H1 (cell line): Measurements from ENCODE around the gene TTI1. TPM values are rescaled to one million over a fixed set of nuclear protein-coding genes. Genes with fewer than 3 reads are reported as not detected.

Experiments used
- CTCF ChIA-PET: fragments of 300-600 bp; sonication (Branson Sonifier 250); formaldehyde crosslinking; loops from one replicate; lab custom pipeline; 2021; ENCODE audit not compliant: partially characterized antibody; lab: Charles Lee
- POLR2A ChIA-PET: fragments of 300-600 bp; sonication (Branson Sonifier 250); formaldehyde crosslinking; loops from one replicate; lab custom pipeline; 2021; ENCODE audit warnings: inconsistent platforms; ENCODE audit not compliant: partially characterized antibody; lab: Charles Lee
- DNase-seq, 2 experiments: peaks; one replicate each; pipeline versions ENCODE4 v3.0.0 to v3.0.0-alpha.2; 2010 to 2022; ENCODE audit warnings: low spot score in 2 of 2, low read depth in 1 of 2, mixed read lengths in 1 of 2
- FAIRE-seq: peaks from 2 replicates; lab custom pipeline; 2011; peaks lifted over from hg19 to GRCh38; lab: Jason Lieb, UNC
- H2AFZ ChIP-seq: 2 replicates; pipeline ENCODE4 v1.8.1; 2012; ENCODE audit warnings: low read length, inconsistent platforms
- H2AK5ac ChIP-seq: 2 replicates; pipeline ENCODE4 v1.6.1; 2013; ENCODE audit warnings: low read depth, low read length
- H2BK120ac ChIP-seq: replicated peaks from 2 replicates; pipeline ENCODE3; 2013; ENCODE audit warnings: low read depth, low read length, inconsistent platforms
- H2BK12ac ChIP-seq: 2 replicates; pipeline ENCODE4 v1.6.1; 2013; ENCODE audit warnings: low read depth, low read length
- H2BK15ac ChIP-seq: 2 replicates; pipeline ENCODE4 v1.6.1; 2013; ENCODE audit warnings: low read length
- H2BK20ac ChIP-seq: 2 replicates; pipeline ENCODE4 v1.6.1; 2013; ENCODE audit warnings: low read length
- H2BK5ac ChIP-seq: 2 replicates; pipeline ENCODE4 v1.6.1; 2013; ENCODE audit warnings: low read depth, low read length
- H3K14ac ChIP-seq: 2 replicates; pipeline ENCODE4 v1.6.1; 2013; ENCODE audit warnings: inconsistent platforms; ENCODE audit not compliant: insufficient read length
- H3K18ac ChIP-seq: 2 replicates; pipeline ENCODE4 v1.6.1; 2013; ENCODE audit warnings: low read length; ENCODE audit errors: extremely low read depth
- H3K23ac ChIP-seq: 2 replicates; pipeline ENCODE4 v1.6.1; 2013; ENCODE audit warnings: inconsistent platforms; ENCODE audit not compliant: insufficient read length
- H3K23me2 ChIP-seq: 2 replicates; pipeline ENCODE4 v1.6.1; 2013; ENCODE audit warnings: low read depth, low read length
- H3K27ac ChIP-seq: 2 replicates; pipeline ENCODE4 v1.6.1; 2011; ENCODE audit warnings: low read depth, low read length, inconsistent platforms
- H3K27me3 ChIP-seq, 4 experiments: replicated peaks in 1 of 4; 1 replicate in 1 of 4; 2 replicates in 3 of 4; pipeline versions ENCODE4 v1.6.1 to v1.8.1; 2011 to 2013; ENCODE audit warnings: low read length in 3 of 4, mild to moderate bottlenecking in 3 of 4, inconsistent platforms in 2 of 4, mixed read lengths in 2 of 4, moderate library complexity in 1 of 4; ENCODE audit not compliant: control insufficient read depth in 3 of 4, insufficient read depth in 3 of 4; ENCODE audit errors: extremely low read depth in 1 of 4
- H3K36me3 ChIP-seq, 4 experiments: 2 replicates each; pipeline versions ENCODE4 v1.6.1 to v1.8.1; 2011 to 2013; ENCODE audit warnings: mild to moderate bottlenecking in 4 of 4, low read length in 3 of 4, moderate library complexity in 2 of 4, control low read depth in 1 of 4, inconsistent platforms in 1 of 4; ENCODE audit not compliant: insufficient read depth in 4 of 4, control insufficient read depth in 2 of 4
- H3K4ac ChIP-seq: replicated peaks from 2 replicates; pipeline ENCODE3; 2013; ENCODE audit warnings: low read length, low read depth, mixed read lengths, inconsistent platforms; ENCODE audit not compliant: insufficient read length
- H3K4me1 ChIP-seq, 4 experiments: replicated peaks in 1 of 4; 1 replicate in 1 of 4; 2 replicates in 3 of 4; pipeline versions ENCODE4 v1.6.1 to v1.8.1; 2011 to 2013; ENCODE audit warnings: low read length in 3 of 4, inconsistent platforms in 2 of 4, mixed read lengths in 1 of 4; ENCODE audit not compliant: insufficient read depth in 4 of 4, control insufficient read depth in 3 of 4
- H3K4me2 ChIP-seq, 2 experiments: 2 replicates each; pipeline versions ENCODE4 v1.6.1 to v1.8.1; 2011 to 2013; ENCODE audit warnings: low read depth in 2 of 2, low read length in 2 of 2, control low read depth in 1 of 2, inconsistent platforms in 1 of 2, mild to moderate bottlenecking in 1 of 2; ENCODE audit not compliant: insufficient read depth in 1 of 2
- H3K4me3 ChIP-seq, 4 experiments: fragments of 200-600, 300-600 bp in 1 of 4; sonication (generic), shearing (Covaris generic), sonication (Bioruptor Twin) in 1 of 4; 2 replicates each; pipeline versions ENCODE4 v1.5.1 to v1.8.1; 2011 to 2016; ENCODE audit warnings: low read length in 4 of 4, low read depth in 3 of 4, control low read depth in 2 of 4, inconsistent platforms in 2 of 4, mild to moderate bottlenecking in 2 of 4, mixed read lengths in 1 of 4, moderate library complexity in 1 of 4; ENCODE audit not compliant: insufficient read depth in 2 of 4; ENCODE audit errors: extremely low read depth in 1 of 4
- H3K56ac ChIP-seq: replicated peaks from 2 replicates; pipeline ENCODE3; 2013; ENCODE audit warnings: low read depth, mild to moderate bottlenecking, mixed read lengths, low read length, inconsistent platforms; ENCODE audit not compliant: insufficient read length
- H3K79me1 ChIP-seq: 2 replicates; pipeline ENCODE4 v1.6.1; 2013; ENCODE audit warnings: low read depth, low read length, control low read depth
- H3K79me2 ChIP-seq, 2 experiments: 2 replicates each; pipeline versions ENCODE4 v1.6.1 to v1.8.1; 2012 to 2013; ENCODE audit warnings: low read length in 2 of 2, mild to moderate bottlenecking in 2 of 2, inconsistent platforms in 1 of 2; ENCODE audit not compliant: insufficient read depth in 2 of 2, control insufficient read depth in 1 of 2
- H3K9ac ChIP-seq, 4 experiments: replicated peaks in 1 of 4; 1 replicate in 1 of 4; 2 replicates in 3 of 4; pipeline versions ENCODE4 v1.6.1 to v1.8.1; 2011 to 2013; ENCODE audit warnings: low read depth in 3 of 4, low read length in 3 of 4, control low read depth in 2 of 4, mild to moderate bottlenecking in 2 of 4, moderate library complexity in 2 of 4, inconsistent platforms in 1 of 4; ENCODE audit errors: extremely low read depth in 1 of 4
- H3K9me3 ChIP-seq, 2 experiments: 2 replicates each; pipeline versions ENCODE4 v1.6.1 to v1.8.1; 2012 to 2013; ENCODE audit warnings: mild to moderate bottlenecking in 2 of 2, moderate library complexity in 2 of 2, control low read depth in 1 of 2, inconsistent platforms in 1 of 2, low read depth in 1 of 2, low read length in 1 of 2, mixed read lengths in 1 of 2; ENCODE audit not compliant: insufficient read depth in 2 of 2
- H4K20me1 ChIP-seq, 2 experiments: replicated peaks in 1 of 2; 2 replicates each; pipeline versions ENCODE3 to v1.8.1; 2011 to 2013; ENCODE audit warnings: inconsistent platforms in 2 of 2, low read length in 2 of 2, mild to moderate bottlenecking in 1 of 2; ENCODE audit not compliant: insufficient read depth in 2 of 2, control insufficient read depth in 1 of 2
- H4K5ac ChIP-seq: 2 replicates; pipeline ENCODE4 v1.6.1; 2013; ENCODE audit warnings: low read length, low read depth, mixed read lengths, inconsistent platforms; ENCODE audit not compliant: insufficient read length
- H4K8ac ChIP-seq: 2 replicates; pipeline ENCODE4 v1.8.0; 2013; ENCODE audit warnings: mild to moderate bottlenecking, moderate library complexity, low read length, inconsistent platforms; ENCODE audit not compliant: insufficient read depth; ENCODE audit errors: extremely low read depth
- H4K91ac ChIP-seq: replicated peaks from 2 replicates; pipeline ENCODE3; 2013; ENCODE audit warnings: low read length, mixed read lengths, inconsistent platforms; ENCODE audit not compliant: insufficient read length
- BRCA1 ChIP-seq: IDR thresholded peaks from 2 replicates; pipeline ENCODE4 v1.6.1; 2012; ENCODE audit warnings: low read depth, low read length, improper control_type of control experiment
- CBX5 ChIP-seq: fragments of 300-800, 300-1000 bp; sonication (generic); IDR thresholded peaks from 2 replicates; pipeline ENCODE4 v1.7.1; 2016; ENCODE audit warnings: antibody characterized with exemption, low read length, low read depth
- CEBPB ChIP-seq: IDR thresholded peaks from 2 replicates; pipeline ENCODE4 v1.6.1; 2012; ENCODE audit warnings: low read depth, low read length
- CHD1 ChIP-seq: IDR thresholded peaks from 2 replicates; pipeline ENCODE4 v1.6.1; 2012; ENCODE audit warnings: low read depth, low read length, improper control_type of control experiment
- CHD2 ChIP-seq: IDR thresholded peaks from 2 replicates; pipeline ENCODE4 v1.6.1; 2012; ENCODE audit warnings: low read length, improper control_type of control experiment
- GTF2F1 ChIP-seq: IDR thresholded peaks from 2 replicates; pipeline ENCODE4 v1.6.1; 2012; ENCODE audit warnings: low read depth, low read length, improper control_type of control experiment, borderline replicate concordance
- HDAC2 ChIP-seq, 2 experiments: fragments of 300-600 bp in 1 of 2; sonication (generic) in 1 of 2; IDR thresholded peaks; 2 replicates each; pipeline ENCODE4 v1.6.1; 2011 to 2012; ENCODE audit warnings: low read depth in 2 of 2, low read length in 2 of 2, mild to moderate bottlenecking in 2 of 2, moderate library complexity in 2 of 2, borderline replicate concordance in 1 of 2, inconsistent platforms in 1 of 2
- JUN ChIP-seq: IDR thresholded peaks from 2 replicates; pipeline ENCODE4 v1.6.1; 2011; ENCODE audit warnings: low read depth, mild to moderate bottlenecking, improper control_type of control experiment, low read length
- KDM5A ChIP-seq: fragments of 200-600 bp; IDR thresholded peaks from 2 replicates; pipeline ENCODE4 v1.7.1; 2012; ENCODE audit warnings: mild to moderate bottlenecking, low read length, inconsistent platforms, mixed read lengths
- POU5F1 ChIP-seq: IDR thresholded peaks from 2 replicates; pipeline ENCODE4 v1.6.1; 2011; ENCODE audit warnings: low read depth, mild to moderate bottlenecking, low read length, moderate library complexity
- SIX5 ChIP-seq: IDR thresholded peaks from 2 replicates; pipeline ENCODE4 v1.6.1; 2011; ENCODE audit warnings: mild to moderate bottlenecking, low read depth, low read length
- SP2 ChIP-seq: IDR thresholded peaks from 2 replicates; pipeline ENCODE4 v1.6.1; 2012; ENCODE audit warnings: mild to moderate bottlenecking, low read length, inconsistent platforms
- TBP ChIP-seq: IDR thresholded peaks from 2 replicates; pipeline ENCODE4 v1.6.1; 2011; ENCODE audit warnings: low read depth, low read length, improper control_type of control experiment
- TCF12 ChIP-seq: IDR thresholded peaks from 2 replicates; pipeline ENCODE4 v1.6.1; 2011; ENCODE audit warnings: low read depth, mild to moderate bottlenecking, low read length
- WGBS, 2 experiments: shearing (Covaris generic) in 1 of 2; methylation state at CpG; one replicate each; pipeline versions ENCODE4 v1.1.6 to v1.1.7; 2013 to 2015; ENCODE audit warnings: low lambda C conversion rate in 2 of 2, mixed read lengths in 2 of 2, inconsistent platforms in 1 of 2, low coverage in 1 of 2, missing lambda C conversion rate in 1 of 2; ENCODE audit not compliant: insufficient replicate concordance in 2 of 2, insufficient coverage in 1 of 2, insufficient read length in 1 of 2; ENCODE audit errors: extremely low coverage in 1 of 2, missing lambda C conversion rate in 1 of 2; 5-methylcytosine and 5-hydroxymethylcytosine counted together
- polyA plus RNA-seq, 7 experiments: library from polyadenylated mRNA; depleted of rRNA in 3 of 7; stranded (reverse) in 5 of 7; unstranded in 2 of 7; fragments of >200 nt in 5 of 7; fragments of 200-250 nt in 2 of 7; gene quantifications; 1 replicate in 5 of 7; 2 replicates in 1 of 7; 4 replicates in 1 of 7; pipeline versions ENCODE4 v1.2.1 to v1.2.3, GENCODE V29; 2011 to 2013; ENCODE audit warnings: missing spikeins in 2 of 7, mixed read lengths in 2 of 7
- total RNA-seq: library from RNA; stranded (reverse); fragmentation: NEBNext Ultra II Directional; extraction: Animal tissue kit (Norgen Biotek cat#: 25700); gene quantifications from 2 replicates; pipeline ENCODE4 v1.2.1, GENCODE V29; 2021
- TF ChIP-seq, protein P1 (sequence below): IDR thresholded peaks from 2 replicates; pipeline ENCODE4 v1.6.1; 2011; ENCODE audit warnings: low read depth, mild to moderate bottlenecking, low read length; ENCODE audit not compliant: insufficient read depth

The TTI1 gene
- total and polyA plus RNA-seq, 2 of the 8 experiments (the other 6 are each of a cell fraction or from before 2014, with no cell fraction given), result 34.1 to 47.0 TPM

DNA sequence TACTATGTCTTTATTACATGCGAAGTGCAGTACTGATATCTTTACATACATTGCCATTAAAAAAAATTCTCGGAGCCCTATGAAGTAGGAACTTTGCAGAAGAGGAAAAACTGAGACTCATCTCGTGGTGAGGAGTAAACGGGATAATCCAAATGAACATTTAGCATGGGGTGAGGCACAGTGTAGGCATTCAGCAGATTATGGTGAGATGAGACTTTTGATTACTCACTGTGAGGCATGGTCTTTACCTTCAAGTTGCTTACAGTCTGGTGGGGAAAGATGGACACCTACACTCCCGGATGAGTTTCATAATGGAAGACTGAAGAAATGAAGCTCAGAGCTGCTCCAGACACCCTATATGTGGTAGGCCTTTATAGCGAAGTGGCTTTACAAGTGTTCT lies 1.7 kb upstream of the TTI1 start:
- POLR2A ChIA-PET, result interaction anchor here (0.8 to 2.2 kb wide), 4 partner anchors 9 to 120 kb away, joined by 3 to 9 read pairs (median 6); no protein-coding TSS in a partner anchor
- H2BK20ac ChIP-seq, result no peak overlapping the region
- peak overlapping the region in 3 of 4 experiments; percentile 93 to 99 (median 98); a peak in 3 of 8 replicates for H3K4me3 ChIP-seq
- H2BK12ac ChIP-seq, result no peak overlapping the region
- H3K14ac ChIP-seq, result no peak overlapping the region
- peaks cover 0 to 10% (median 3%) of the 10 kb centered on the region in 4 experiments; a peak in 4 of 7 replicates for H3K4me1 ChIP-seq
- H4K91ac ChIP-seq, result no peak overlapping the region
- no peaks in the 10 kb centered on the region for H3K9me3 ChIP-seq
- no peak overlapping the region for H3K27ac ChIP-seq
- CTCF ChIA-PET, result no interaction called here
- DNase-seq (no peak), FAIRE-seq (no peak)
- H3K56ac ChIP-seq, result no peak overlapping the region
- H3K27me3 ChIP-seq, result no peaks in the 10 kb centered on the region
- peak overlapping the region; percentile 77 to 89 for H3K4me2 ChIP-seq
- H2BK120ac ChIP-seq, result no peak overlapping the region
- peaks cover 0 to 2% of the 10 kb centered on the region in 2 experiments for H4K20me1 ChIP-seq
- no peak overlapping the region for H3K18ac ChIP-seq
- H3K4ac ChIP-seq, result no peak overlapping the region
- 87% methylated on average over 6 of the region's 6 CpGs; no CpG with 5 or more reads in 1 of the 2 experiments for whole genome bisulfite sequencing, 2 experiments
- H4K8ac ChIP-seq, result no peak overlapping the region
- H3K23me2 ChIP-seq, result peaks cover 13% of the 10 kb centered on the region
- no peak overlapping the region for H3K9ac ChIP-seq
- H3K79me2 ChIP-seq, result peaks cover 16 to 85% of the 10 kb centered on the region in 2 experiments
- no peak overlapping the region for H2BK5ac ChIP-seq
- peaks cover 13% of the 10 kb centered on the region for H3K79me1 ChIP-seq
- H2AFZ ChIP-seq, result no peak overlapping the region
- no peak overlapping the region for H4K5ac ChIP-seq
- H3K36me3 ChIP-seq, result peaks cover 2 to 10% (median 7%) of the 10 kb centered on the region in 4 experiments; a peak in 5 of 8 replicates
- no peak overlapping the region for H2AK5ac ChIP-seq
- no peak overlapping the region for H2BK15ac ChIP-seq
- no peak overlapping the region for H3K23ac ChIP-seq
- no peak for TF ChIP-seq KDM5A
- TF ChIP-seq SIX5, result no peak
- TF ChIP-seq HDAC2 (IDR thresholded peaks at IDR 0.05; ENCODE audit: borderline replicate concordance in 1 of 2, low read depth in 2 of 2, low read length in 2 of 2), result no peak
- TF ChIP-seq POU5F1, result no peak
- TF ChIP-seq BRCA1, result no peak
- no peak for TF ChIP-seq CHD1
- no peak for TF ChIP-seq JUN
- no peak for TF ChIP-seq CEBPB
- no peak for TF ChIP-seq SP2
- TF ChIP-seq, protein P1, sequence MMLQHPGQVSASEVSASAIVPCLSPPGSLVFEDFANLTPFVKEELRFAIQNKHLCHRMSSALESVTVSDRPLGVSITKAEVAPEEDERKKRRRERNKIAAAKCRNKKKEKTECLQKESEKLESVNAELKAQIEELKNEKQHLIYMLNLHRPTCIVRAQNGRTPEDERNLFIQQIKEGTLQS, result no peak
- TF ChIP-seq CHD2, result no peak
- no peak for TF ChIP-seq TCF12
- no peak for TF ChIP-seq GTF2F1
- TF ChIP-seq CBX5, result no peak
- no peak for TF ChIP-seq TBP
